A549 (cell line): ENCODE data around the gene ZNF90. TPM values are rescaled to one million over a fixed set of nuclear protein-coding genes. Genes with fewer than 3 reads are reported as not detected.

Experiments
- ATAC-seq, 2 experiments: fragments of 200-7000 bp in 1 of 2; fragments of >200 bp in 1 of 2; cut with Nextera tagmentation in 1 of 2; cut with Tn5 transposase in 1 of 2; 3 replicates each; pipeline versions ENCODE4 v1.8.0 to v1.9.1; 2018 to 2020; ENCODE audit warnings: mild to moderate bottlenecking in 1 of 2, moderate library complexity in 1 of 2
- CTCF ChIA-PET: fragments of 300-600 bp; sonication (Branson Sonifier 250); formaldehyde crosslinking; extraction: SDS; loops from one replicate; lab custom pipeline; 2021; ENCODE audit warnings: antibody characterized with exemption, inconsistent platforms; lab: Yijun Ruan, JAX
- POLR2A ChIA-PET: fragments of 350-600 bp; formaldehyde crosslinking; extraction: SDS; loops from one replicate; lab custom pipeline; 2021; ENCODE audit warnings: antibody characterized with exemption, inconsistent platforms; lab: Yijun Ruan, JAX
- DNase-seq, 2 experiments: peaks; one replicate each; pipeline versions ENCODE4 v3.0.0 to v3.0.0-alpha.2; 2011 to 2016; ENCODE audit warnings: low read depth in 1 of 2, low spot score in 1 of 2
- FAIRE-seq: peaks from 2 replicates; lab custom pipeline; 2011; peaks lifted over from hg19 to GRCh38; lab: Jason Lieb, UNC
- H3K27ac ChIP-seq, 2 experiments: fragments of >200 bp; sonication (Bioruptor Twin); formaldehyde crosslinking; 3 replicates each; pipeline ENCODE4 v1.5.1; 2016 to 2017
- H3K4me1 ChIP-seq: fragments of >200 bp; sonication (Bioruptor Twin); formaldehyde crosslinking; 3 replicates; pipeline ENCODE4 v1.6.1; 2016
- H3K4me2 ChIP-seq: fragments of >200 bp; sonication (Bioruptor Twin); formaldehyde crosslinking; 3 replicates; pipeline ENCODE4 v1.6.1; 2016
- H3K4me3 ChIP-seq: fragments of >200 bp; sonication (Bioruptor Twin); formaldehyde crosslinking; 3 replicates; pipeline ENCODE4 v1.5.1; 2016
- H3K9me3 ChIP-seq: fragments of >200 bp; sonication (Bioruptor Twin); formaldehyde crosslinking; 3 replicates; pipeline ENCODE4 v1.6.1; 2016
- CHD4 ChIP-seq: fragments of 200-600 bp; sonication (generic); IDR thresholded peaks from 2 replicates; pipeline ENCODE4 v1.6.1; 2016; ENCODE audit warnings: antibody characterized with exemption, mild to moderate bottlenecking, borderline replicate concordance
- ESRRA ChIP-seq: fragments of 150-350 bp; IDR thresholded peaks from 2 replicates; pipeline ENCODE4 v1.6.1; 2014; ENCODE audit warnings: mild to moderate bottlenecking, low read length, borderline replicate concordance
- FOSL2 ChIP-seq, 2 experiments: fragments of 450-650 bp in 1 of 2; fragments of >200 bp in 1 of 2; sonication (Bioruptor Twin) in 1 of 2; formaldehyde crosslinking; IDR thresholded peaks; 2 replicates each; pipeline versions ENCODE4 v1.5.0 to v1.6.1; 2016 to 2020; ENCODE audit warnings: mild to moderate bottlenecking in 1 of 2, moderate library complexity in 1 of 2
- FOXS1 ChIP-seq: fragments of 250-450 bp; sonication (Bioruptor Pico); IDR thresholded peaks from 2 replicates; pipeline ENCODE4 v1.5.0; 2020; ENCODE audit warnings: mild to moderate bottlenecking, moderate library complexity
- HEYL ChIP-seq: fragments of 250-450 bp; sonication (Bioruptor Pico); IDR thresholded peaks from 2 replicates; pipeline ENCODE4 v1.8.0; 2021; ENCODE audit warnings: mild to moderate bottlenecking, moderate library complexity
- HOXB13 ChIP-seq: fragments of 250-450 bp; sonication (Bioruptor Pico); IDR thresholded peaks from 2 replicates; pipeline ENCODE4 v1.5.0; 2020; ENCODE audit warnings: low read depth, mild to moderate bottlenecking, moderate library complexity
- JUN ChIP-seq, 2 experiments: fragments of >200 bp; sonication (Bioruptor Twin); formaldehyde crosslinking; IDR thresholded peaks; 2 replicates in 1 of 2; 3 replicates in 1 of 2; pipeline ENCODE4 v1.6.1; 2016 to 2017
- JUNB ChIP-seq: fragments of >200 bp; sonication (Bioruptor Twin); formaldehyde crosslinking; IDR thresholded peaks from 2 replicates; pipeline ENCODE4 v1.6.1; 2016
- KDM5A ChIP-seq: fragments of 200-600 bp; sonication (generic); IDR thresholded peaks from 2 replicates; pipeline ENCODE4 v1.6.1; 2016; ENCODE audit warnings: antibody characterized with exemption, mild to moderate bottlenecking
- MAZ ChIP-seq: fragments of 150-350 bp; IDR thresholded peaks from 2 replicates; pipeline ENCODE4 v1.6.1; 2014; ENCODE audit warnings: antibody characterized with exemption, low read depth, low read length, borderline replicate concordance
- NPAS2 ChIP-seq: fragments of 250-450 bp; sonication (Bioruptor Pico); IDR thresholded peaks from 2 replicates; pipeline ENCODE4 v1.8.0; 2022; ENCODE audit warnings: mild to moderate bottlenecking, moderate library complexity, borderline replicate concordance
- POLR2A ChIP-seq: IDR thresholded peaks from 2 replicates; pipeline ENCODE4 v1.6.1; 2012; ENCODE audit warnings: mild to moderate bottlenecking, low read length
- POLR2AphosphoS2 ChIP-seq: conservative IDR thresholded peaks from 2 replicates; pipeline ENCODE4 v1.6.1; 2012; ENCODE audit warnings: low read length, improper control_type of control experiment, inconsistent platforms
- RARB ChIP-seq: fragments of 250-450 bp; sonication (Bioruptor Pico); IDR thresholded peaks from 2 replicates; pipeline ENCODE4 v1.8.0; 2021; ENCODE audit warnings: mild to moderate bottlenecking, moderate library complexity
- SMC3 ChIP-seq: fragments of >200 bp; sonication (Bioruptor Twin); formaldehyde crosslinking; IDR thresholded peaks from 3 replicates; pipeline ENCODE4 v1.6.1; 2018; ENCODE audit warnings: inconsistent platforms
- TFCP2L1 ChIP-seq: fragments of 250-450 bp; sonication (Bioruptor Pico); IDR thresholded peaks from 2 replicates; pipeline ENCODE4 v1.5.0; 2021; ENCODE audit warnings: mild to moderate bottlenecking
- ZNF302 ChIP-seq: fragments of 250-450 bp; sonication (Bioruptor Pico); IDR thresholded peaks from 2 replicates; pipeline ENCODE4 v1.9.0; 2021; ENCODE audit warnings: inconsistent platforms, mild to moderate bottlenecking, moderate library complexity
- ZSCAN20 ChIP-seq: fragments of 250-450 bp; sonication (Bioruptor Pico); IDR thresholded peaks from 2 replicates; pipeline ENCODE4 v1.8.0; 2022; ENCODE audit warnings: mild to moderate bottlenecking, moderate library complexity
- WGBS: methylation state at CpG from one replicate; pipeline ENCODE4 v1.1.6; 2017; ENCODE audit errors: missing lambda C conversion rate; 5-methylcytosine and 5-hydroxymethylcytosine counted together
- polyA plus RNA-seq, 4 experiments: library from polyadenylated mRNA; depleted of rRNA in 3 of 4; stranded (reverse); fragments of >200 nt; fragmentation: RNase III in 1 of 4; extraction: RNeasy Plus Mini Kit Qiagen cat#74134 plus additional on column Dnase treatment in 1 of 4; gene quantifications; 2 replicates in 3 of 4; 3 replicates in 1 of 4; pipeline ENCODE4 v1.2.3, GENCODE V29; 2011 to 2017
- TF ChIP-seq, protein P1 (sequence below): fragments of 250-450 bp; sonication (Bioruptor Pico); IDR thresholded peaks from 2 replicates; pipeline ENCODE4 v1.5.0; 2020; ENCODE audit warnings: low read depth, mild to moderate bottlenecking, moderate library complexity
- TF ChIP-seq, protein P2 (sequence below): fragments of >200 bp; sonication (Bioruptor Twin); formaldehyde crosslinking; IDR thresholded peaks from 3 replicates; pipeline ENCODE4 v1.6.1; 2016
- TF ChIP-seq, protein P3 (sequence below): fragments of 200-600 bp; sonication (generic); IDR thresholded peaks from 2 replicates; pipeline ENCODE4 v1.6.1; 2016; ENCODE audit warnings: antibody characterized with exemption, mild to moderate bottlenecking, moderate library complexity

The ZNF90 gene
- polyA plus RNA-seq, 2 of the 4 experiments (the other 2 are of a cell fraction): not detected

DNA sequence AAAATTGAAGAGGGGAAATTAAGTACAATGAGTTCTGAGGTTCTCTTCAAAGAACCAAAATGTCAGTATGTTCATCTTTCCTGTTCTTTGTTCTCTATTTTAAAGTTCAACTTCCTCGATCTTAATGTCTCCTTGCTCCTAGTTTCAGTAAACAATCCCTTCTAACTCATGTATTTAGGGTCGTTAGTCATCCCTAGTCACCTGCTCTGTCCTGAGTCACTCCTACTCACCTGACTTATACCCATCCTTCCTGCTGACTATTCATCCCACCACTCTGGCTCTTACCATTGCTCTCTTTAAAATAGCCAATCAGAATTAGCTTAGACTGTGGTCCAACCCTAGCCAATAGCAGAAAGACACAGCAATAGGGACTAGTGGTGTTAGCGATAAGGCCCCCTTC lies 24.3 kb downstream of the ZNF90 start:
- FAIRE-seq (no peak), DNase-seq (no peak), ATAC-seq (no peak)
- CTCF ChIA-PET: no interaction called here
- no peaks in the 10 kb centered on the region; the same call in 2 of the 3 replicates for H3K9me3 ChIP-seq
- no peak overlapping the region for H3K4me3 ChIP-seq
- H3K27ac ChIP-seq: no peak overlapping the region
- H3K4me1 ChIP-seq: no peaks in the 10 kb centered on the region
- WGBS: 32% methylated on average over 3 of the region's 3 CpGs
- no peak overlapping the region for H3K4me2 ChIP-seq
- POLR2A ChIA-PET: no interaction called here
- TF ChIP-seq, protein P1, sequence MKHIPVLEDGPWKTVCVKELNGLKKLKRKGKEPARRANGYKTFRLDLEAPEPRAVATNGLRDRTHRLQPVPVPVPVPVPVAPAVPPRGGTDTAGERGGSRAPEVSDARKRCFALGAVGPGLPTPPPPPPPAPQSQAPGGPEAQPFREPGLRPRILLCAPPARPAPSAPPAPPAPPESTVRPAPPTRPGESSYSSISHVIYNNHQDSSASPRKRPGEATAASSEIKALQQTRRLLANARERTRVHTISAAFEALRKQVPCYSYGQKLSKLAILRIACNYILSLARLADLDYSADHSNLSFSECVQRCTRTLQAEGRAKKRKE (CRISPR knock-in tag): no peak
- TF ChIP-seq FOSL2 (IDR thresholded peaks at IDR 0.05) (no peak), FOSL2 (CRISPR knock-in tag; IDR thresholded peaks at IDR 0.05) (no peak), SMC3 (no peak), RARB (CRISPR knock-in tag) (no peak), POLR2AphosphoS2 (no peak)

DNA sequence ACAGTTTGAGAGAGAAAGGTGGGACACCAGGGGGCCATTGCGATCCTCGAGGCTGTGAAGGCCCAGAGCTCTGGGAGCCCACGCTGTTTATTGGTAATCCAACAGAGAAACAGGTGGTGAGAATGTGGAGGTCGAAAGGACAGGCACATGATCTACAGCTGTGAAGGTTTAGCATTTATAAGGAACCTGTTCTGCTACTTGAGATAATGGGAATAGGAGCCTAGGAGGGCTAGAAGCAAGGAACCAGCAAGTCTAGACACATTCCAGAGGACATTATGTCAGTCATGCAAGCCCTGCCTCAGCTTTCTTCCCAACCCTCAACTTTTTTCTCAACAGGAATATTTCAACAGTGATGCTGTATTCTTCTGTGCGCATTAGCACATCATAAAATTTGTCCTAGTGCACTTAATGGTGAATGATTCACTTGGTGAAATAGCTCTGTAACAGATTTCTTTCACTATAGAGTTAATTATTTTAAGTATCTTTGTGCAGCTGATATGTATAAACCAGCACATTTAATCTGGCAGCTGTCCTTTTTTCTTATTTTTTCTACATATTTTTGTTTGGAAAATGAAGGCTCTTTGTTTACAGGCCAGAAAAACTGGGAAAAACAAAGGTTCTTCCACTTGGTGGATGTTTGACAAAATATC lies 25.4 kb downstream of the ZNF90 start:
- ChIA-PET CTCF (no interaction called here), POLR2A (no interaction called here)
- Histone ChIP-seq H3K4me2 (no peak overlapping the region), H3K9me3 (no peaks in the 10 kb centered on the region; the same call in 2 of the 3 replicates), H3K4me3 (no peak overlapping the region), H3K27ac (no peak overlapping the region), H3K4me1 (no peaks in the 10 kb centered on the region)
- no peak for TF ChIP-seq HOXB13 (CRISPR knock-in tag)
- TF ChIP-seq, protein P2, sequence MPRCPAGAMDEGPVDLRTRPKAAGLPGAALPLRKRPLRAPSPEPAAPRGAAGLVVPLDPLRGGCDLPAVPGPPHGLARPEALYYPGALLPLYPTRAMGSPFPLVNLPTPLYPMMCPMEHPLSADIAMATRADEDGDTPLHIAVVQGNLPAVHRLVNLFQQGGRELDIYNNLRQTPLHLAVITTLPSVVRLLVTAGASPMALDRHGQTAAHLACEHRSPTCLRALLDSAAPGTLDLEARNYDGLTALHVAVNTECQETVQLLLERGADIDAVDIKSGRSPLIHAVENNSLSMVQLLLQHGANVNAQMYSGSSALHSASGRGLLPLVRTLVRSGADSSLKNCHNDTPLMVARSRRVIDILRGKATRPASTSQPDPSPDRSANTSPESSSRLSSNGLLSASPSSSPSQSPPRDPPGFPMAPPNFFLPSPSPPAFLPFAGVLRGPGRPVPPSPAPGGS: no peak
- no peak for TF ChIP-seq ZSCAN20
- no peak for TF ChIP-seq FOSL2 (IDR thresholded peaks at IDR 0.05)
- TF ChIP-seq FOSL2 (CRISPR knock-in tag; IDR thresholded peaks at IDR 0.05): no peak
- TF ChIP-seq ZNF302: no peak
- TF ChIP-seq JUN (IDR thresholded peaks at IDR 0.05): no peak
- no peak for TF ChIP-seq NPAS2 (CRISPR knock-in tag)
- TF ChIP-seq, protein P3, sequence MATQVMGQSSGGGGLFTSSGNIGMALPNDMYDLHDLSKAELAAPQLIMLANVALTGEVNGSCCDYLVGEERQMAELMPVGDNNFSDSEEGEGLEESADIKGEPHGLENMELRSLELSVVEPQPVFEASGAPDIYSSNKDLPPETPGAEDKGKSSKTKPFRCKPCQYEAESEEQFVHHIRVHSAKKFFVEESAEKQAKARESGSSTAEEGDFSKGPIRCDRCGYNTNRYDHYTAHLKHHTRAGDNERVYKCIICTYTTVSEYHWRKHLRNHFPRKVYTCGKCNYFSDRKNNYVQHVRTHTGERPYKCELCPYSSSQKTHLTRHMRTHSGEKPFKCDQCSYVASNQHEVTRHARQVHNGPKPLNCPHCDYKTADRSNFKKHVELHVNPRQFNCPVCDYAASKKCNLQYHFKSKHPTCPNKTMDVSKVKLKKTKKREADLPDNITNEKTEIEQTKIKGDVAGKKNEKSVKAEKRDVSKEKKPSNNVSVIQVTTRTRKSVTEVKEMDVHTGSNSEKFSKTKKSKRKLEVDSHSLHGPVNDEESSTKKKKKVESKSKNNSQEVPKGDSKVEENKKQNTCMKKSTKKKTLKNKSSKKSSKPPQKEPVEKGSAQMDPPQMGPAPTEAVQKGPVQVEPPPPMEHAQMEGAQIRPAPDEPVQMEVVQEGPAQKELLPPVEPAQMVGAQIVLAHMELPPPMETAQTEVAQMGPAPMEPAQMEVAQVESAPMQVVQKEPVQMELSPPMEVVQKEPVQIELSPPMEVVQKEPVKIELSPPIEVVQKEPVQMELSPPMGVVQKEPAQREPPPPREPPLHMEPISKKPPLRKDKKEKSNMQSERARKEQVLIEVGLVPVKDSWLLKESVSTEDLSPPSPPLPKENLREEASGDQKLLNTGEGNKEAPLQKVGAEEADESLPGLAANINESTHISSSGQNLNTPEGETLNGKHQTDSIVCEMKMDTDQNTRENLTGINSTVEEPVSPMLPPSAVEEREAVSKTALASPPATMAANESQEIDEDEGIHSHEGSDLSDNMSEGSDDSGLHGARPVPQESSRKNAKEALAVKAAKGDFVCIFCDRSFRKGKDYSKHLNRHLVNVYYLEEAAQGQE: no peak
- no peak for TF ChIP-seq MAZ
- no peak for TF ChIP-seq FOXS1 (CRISPR knock-in tag)
- no peak for TF ChIP-seq JUNB
- no peak for TF ChIP-seq RARB (CRISPR knock-in tag)
- no peak for TF ChIP-seq ESRRA
- TF ChIP-seq SMC3: no peak
- TF ChIP-seq KDM5A: no peak
- TF ChIP-seq HEYL (CRISPR knock-in tag): no peak
- TF ChIP-seq CHD4: no peak
- no peak for TF ChIP-seq TFCP2L1 (CRISPR knock-in tag)
- no peak for TF ChIP-seq POLR2A
- no peak for ATAC-seq
- 2% methylated on average over 5 of the region's 5 CpGs for whole genome bisulfite sequencing
- no peak for DNase-seq
- FAIRE-seq: no peak
